Measurements from ENCODE around the gene PROCR. TPM values are rescaled to one million over a fixed set of nuclear protein-coding genes. Genes with fewer than 3 reads are reported as not detected.

PROCR gene
- polyA plus RNA-seq, 3 donors = 0.43 to 1.1 (median 0.90) TPM

- H3K36me3 ChIP-seq (replicated peaks in 1 of 2; ENCODE audit: control insufficient read depth in 1 of 2, insufficient read depth in 2 of 2, low read length in 2 of 2) = peaks cover 32 to 42% of the 10 kb centered on the region in 2 donors
- H3K4me3 Mint-ChIP-seq = peak overlapping the region; percentile 14 to 43
- TF ChIP-seq CTCF (IDR thresholded peaks at IDR 0.05) = no peak
- DNase-seq = peak; percentile 76 to 86 (median 77)
- H3K9ac ChIP-seq (ENCODE audit: insufficient read depth, low read length, poor library complexity, severe bottlenecking) = no peak overlapping the region
- H3K27me3 ChIP-seq (ENCODE audit: control insufficient read depth in 2 of 2, insufficient read depth in 2 of 2, low read length in 2 of 2) = no peaks in the 10 kb centered on the region
- H3K27ac Mint-ChIP-seq = peak overlapping the region; percentile 82 to 94 (median 92)
- H3K4me2 ChIP-seq (replicated peaks; ENCODE audit: extremely low read depth, low read length, poor library complexity, severe bottlenecking) = peak overlapping the region; percentile 47
- H3K27me3 Mint-ChIP-seq (ENCODE audit: low read depth in 3 of 3) = no peaks in the 10 kb centered on the region
- no peak overlapping the region for H2AFZ ChIP-seq (ENCODE audit: insufficient read depth, low read depth, low read length, poor library complexity, severe bottlenecking)
- peaks cover 46% of the 10 kb centered on the region for H3K4me1 Mint-ChIP-seq
- H3K27ac ChIP-seq (ENCODE audit: low read depth in 1 of 2, low read length in 2 of 2) = peak overlapping the region; percentile 66 to 71
- no peaks in the 10 kb centered on the region for H3K9me3 Mint-ChIP-seq
- peaks cover 40% of the 10 kb centered on the region for H4K20me1 ChIP-seq (ENCODE audit: insufficient read depth, low read length)
- intact Hi-C loops (cut with micrococcal nuclease) = loop anchor here (5.0 to 10.0 kb wide), 5 partner anchors 52 to 782 kb away; partner anchors contain the start of genes ACSS2 (in 1 of the 2), ITCH (in 1 of the 2), MMP24OS (in 1 of the 2) and TRPC4AP (in 1 of the 2)
- peaks cover 53% of the 10 kb centered on the region for H3K79me2 ChIP-seq (ENCODE audit: insufficient read depth, low read length)
- no peaks in the 10 kb centered on the region for H3K9me3 ChIP-seq (replicated peaks in 1 of 2; ENCODE audit: control insufficient read depth in 1 of 2, insufficient read depth in 1 of 2, low read length in 2 of 2)
- peaks cover 41 to 46% of the 10 kb centered on the region in 2 donors for H3K4me1 ChIP-seq (ENCODE audit: control insufficient read depth in 1 of 2, insufficient read depth in 2 of 2, low read length in 2 of 2)
- WGBS (ENCODE audit: insufficient coverage) = 20% methylated on average over 1 of the region's 7 CpGs
- H3K36me3 Mint-ChIP-seq = peaks cover 33 to 43% of the 10 kb centered on the region in 2 donors
- peak overlapping the region in 1 of 3 experiments; percentile 29 for H3K4me3 ChIP-seq (replicated peaks in 1 of 3; ENCODE audit: low read depth in 2 of 3, low read length in 3 of 3)
Observed at GRCh38 chr20:35144694-35145093, 27.2 kb upstream of the PROCR start.

- Histone ChIP-seq H3K36me3 (replicated peaks in 1 of 2; ENCODE audit: control insufficient read depth in 1 of 2, insufficient read depth in 2 of 2, low read length in 2 of 2) (peaks cover 29 to 37% of the 10 kb centered on the region in 2 donors), H2AFZ (ENCODE audit: insufficient read depth, low read depth, low read length, poor library complexity, severe bottlenecking) (no peak overlapping the region), H3K4me3 (replicated peaks in 1 of 3; ENCODE audit: low read depth in 2 of 3, low read length in 3 of 3) (peak overlapping the region in 1 of 3 experiments; percentile 29), H3K4me1 (ENCODE audit: control insufficient read depth in 1 of 2, insufficient read depth in 2 of 2, low read length in 2 of 2) (peaks cover 41 to 46% of the 10 kb centered on the region in 2 donors), H3K79me2 (ENCODE audit: insufficient read depth, low read length) (peaks cover 49% of the 10 kb centered on the region), H3K4me2 (replicated peaks; ENCODE audit: extremely low read depth, low read length, poor library complexity, severe bottlenecking) (peak overlapping the region; percentile 47), H3K9ac (ENCODE audit: insufficient read depth, low read length, poor library complexity, severe bottlenecking) (no peak overlapping the region), H3K27ac (ENCODE audit: low read depth in 1 of 2, low read length in 2 of 2) (peak overlapping the region in 1 of 2 donors; percentile 71), H4K20me1 (ENCODE audit: insufficient read depth, low read length) (peaks cover 40% of the 10 kb centered on the region), H3K27me3 (ENCODE audit: control insufficient read depth in 2 of 2, insufficient read depth in 2 of 2, low read length in 2 of 2) (no peaks in the 10 kb centered on the region), H3K9me3 (replicated peaks in 1 of 2; ENCODE audit: control insufficient read depth in 1 of 2, insufficient read depth in 1 of 2, low read length in 2 of 2) (no peaks in the 10 kb centered on the region)
- Mint-ChIP-seq H3K36me3 (peaks cover 29 to 39% of the 10 kb centered on the region in 2 donors), H3K4me3 (no peak overlapping the region), H3K9me3 (no peaks in the 10 kb centered on the region), H3K27me3 (ENCODE audit: low read depth in 3 of 3) (no peaks in the 10 kb centered on the region), H3K4me1 (peaks cover 46% of the 10 kb centered on the region), H3K27ac (peak overlapping the region; percentile 82 to 94 (median 91))
- peak; percentile 15 for TF ChIP-seq CTCF (IDR thresholded peaks at IDR 0.05)
- intact Hi-C loops (cut with micrococcal nuclease) = loop anchor here (5.0 to 10.0 kb wide), 5 partner anchors 53 to 783 kb away; partner anchors contain the start of genes ACSS2 (in 1 of the 2), ITCH (in 1 of the 2), MMP24OS (in 1 of the 2) and TRPC4AP (in 1 of the 2)
- 83% methylated on average over 1 of the region's 2 CpGs for WGBS (ENCODE audit: insufficient coverage)
- peak in 2 of 3 donors; percentile 14 to 21 for DNase-seq
Observed at GRCh38 chr20:35145141-35145564, 26.7 kb upstream of the PROCR start.

Measured in CD14-positive monocyte (primary cell).